DOHH2 (cell line): ENCODE measurements around the gene KCTD1.

ENCODE experiments used
- H3F3A ChIP-seq: fragments of 200-600 bp; sonication (generic), shearing (Covaris generic); 2 replicates; pipeline ENCODE4 v1.6.0; 2016; ENCODE audit warnings: antibody characterized with exemption, mild to moderate bottlenecking; ENCODE audit not compliant: control insufficient read depth, insufficient read depth
- H3K27ac ChIP-seq: fragments of 200-600 bp; sonication (generic); 2 replicates; pipeline ENCODE4 v1.5.1; 2014; ENCODE audit warnings: low read depth, mild to moderate bottlenecking, low read length, moderate library complexity
- H3K27me3 ChIP-seq: fragments of 200-600 bp; sonication (generic); 2 replicates; pipeline ENCODE4 v1.6.1; 2014; ENCODE audit warnings: mild to moderate bottlenecking, low read length, mixed read lengths; ENCODE audit not compliant: control insufficient read depth
- H3K36me3 ChIP-seq: fragments of 200-600 bp; sonication (generic); 2 replicates; pipeline ENCODE4 v1.6.1; 2014; ENCODE audit warnings: mild to moderate bottlenecking, low read length, moderate library complexity, mixed read lengths; ENCODE audit not compliant: control insufficient read depth
- H3K4me1 ChIP-seq: fragments of 200-600 bp; sonication (generic); 2 replicates; pipeline ENCODE4 v1.6.1; 2014; ENCODE audit warnings: mild to moderate bottlenecking, low read length, mixed read lengths; ENCODE audit not compliant: control insufficient read depth
- H3K4me2 ChIP-seq: fragments of 200-600 bp; sonication (generic); 2 replicates; pipeline ENCODE4 v1.6.0; 2014; ENCODE audit warnings: mild to moderate bottlenecking, low read length, moderate library complexity
- H3K4me3 ChIP-seq: fragments of 200-600 bp; sonication (generic); 2 replicates; pipeline ENCODE4 v1.5.1; 2014; ENCODE audit warnings: mild to moderate bottlenecking, low read length, mixed read lengths
- H3K79me2 ChIP-seq: fragments of 200-600 bp; sonication (generic); 2 replicates; pipeline ENCODE4 v1.6.1; 2014; ENCODE audit warnings: mild to moderate bottlenecking, low read length, mixed read lengths; ENCODE audit not compliant: control insufficient read depth
- H3K9me2 ChIP-seq: fragments of 200-600 bp; sonication (generic); replicated peaks from 2 replicates; pipeline ENCODE4 v1.6.1; 2014; ENCODE audit warnings: mild to moderate bottlenecking, low read length, mixed read lengths; ENCODE audit not compliant: control insufficient read depth
- H3K9me3 ChIP-seq: fragments of 200-600 bp; sonication (generic); 2 replicates; pipeline ENCODE4 v1.6.1; 2014; ENCODE audit warnings: antibody characterized with exemption, low read length, mixed read lengths; ENCODE audit not compliant: control insufficient read depth, insufficient read depth
- H4K20me1 ChIP-seq: fragments of 200-600 bp; sonication (generic); 2 replicates; pipeline ENCODE4 v1.6.0; 2014; ENCODE audit warnings: low read depth, mild to moderate bottlenecking, antibody characterized with exemption, low read length, moderate library complexity; ENCODE audit not compliant: control insufficient read depth, insufficient read depth
- EZH2phosphoT487 ChIP-seq: fragments of 200-600 bp; sonication (generic); IDR thresholded peaks from 2 replicates; pipeline ENCODE4 v1.6.1; 2017; ENCODE audit warnings: borderline replicate concordance, mild to moderate bottlenecking, antibody characterized with exemption, low read length, moderate library complexity, mixed read lengths
- TF ChIP-seq, protein P1 (sequence below): fragments of 200-600 bp; sonication (generic); IDR thresholded peaks from one replicate; pipeline ENCODE4 v1.5.1; 2014; ENCODE audit warnings: antibody characterized with exemption, mild to moderate bottlenecking, low read depth, low read length; ENCODE audit not compliant: poor library complexity, severe bottlenecking

The KCTD1 gene

DNA sequence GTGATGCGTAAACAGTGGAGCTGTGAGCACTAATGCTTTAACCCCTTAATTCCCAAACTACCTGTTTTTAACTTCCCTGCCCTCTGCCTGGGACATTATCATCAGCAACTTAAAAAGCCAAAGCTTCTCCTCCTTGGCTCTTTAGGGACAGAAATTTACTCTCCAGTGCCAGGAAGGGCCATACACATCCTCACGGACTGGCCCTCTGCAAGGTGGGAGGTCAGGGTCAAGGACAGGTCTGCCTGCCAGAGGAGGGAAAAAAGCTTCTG lies 21.5 kb downstream of the KCTD1 start:
- no peaks in the 10 kb centered on the region for H3F3A ChIP-seq
- H3K4me2 ChIP-seq: no peak overlapping the region
- H3K36me3 ChIP-seq: no peaks in the 10 kb centered on the region
- no peaks in the 10 kb centered on the region for H3K9me2 ChIP-seq
- no peaks in the 10 kb centered on the region for H3K79me2 ChIP-seq
- no peak for TF ChIP-seq EZH2phosphoT487
- TF ChIP-seq, protein P1, sequence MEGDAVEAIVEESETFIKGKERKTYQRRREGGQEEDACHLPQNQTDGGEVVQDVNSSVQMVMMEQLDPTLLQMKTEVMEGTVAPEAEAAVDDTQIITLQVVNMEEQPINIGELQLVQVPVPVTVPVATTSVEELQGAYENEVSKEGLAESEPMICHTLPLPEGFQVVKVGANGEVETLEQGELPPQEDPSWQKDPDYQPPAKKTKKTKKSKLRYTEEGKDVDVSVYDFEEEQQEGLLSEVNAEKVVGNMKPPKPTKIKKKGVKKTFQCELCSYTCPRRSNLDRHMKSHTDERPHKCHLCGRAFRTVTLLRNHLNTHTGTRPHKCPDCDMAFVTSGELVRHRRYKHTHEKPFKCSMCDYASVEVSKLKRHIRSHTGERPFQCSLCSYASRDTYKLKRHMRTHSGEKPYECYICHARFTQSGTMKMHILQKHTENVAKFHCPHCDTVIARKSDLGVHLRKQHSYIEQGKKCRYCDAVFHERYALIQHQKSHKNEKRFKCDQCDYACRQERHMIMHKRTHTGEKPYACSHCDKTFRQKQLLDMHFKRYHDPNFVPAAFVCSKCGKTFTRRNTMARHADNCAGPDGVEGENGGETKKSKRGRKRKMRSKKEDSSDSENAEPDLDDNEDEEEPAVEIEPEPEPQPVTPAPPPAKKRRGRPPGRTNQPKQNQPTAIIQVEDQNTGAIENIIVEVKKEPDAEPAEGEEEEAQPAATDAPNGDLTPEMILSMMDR: no peak
- no peak overlapping the region for H3K4me3 ChIP-seq
- H3K9me3 ChIP-seq: no peaks in the 10 kb centered on the region
- no peak overlapping the region for H3K27ac ChIP-seq
- H3K4me1 ChIP-seq: no peaks in the 10 kb centered on the region
- H3K27me3 ChIP-seq: no peaks in the 10 kb centered on the region
- no peaks in the 10 kb centered on the region for H4K20me1 ChIP-seq

GRCh38 chr18:26526128-26526965 lies 22.0 kb downstream of the KCTD1 start:
- Histone ChIP-seq H4K20me1 (no peaks in the 10 kb centered on the region), H3K4me1 (no peaks in the 10 kb centered on the region), H3K27me3 (no peaks in the 10 kb centered on the region), H3K9me3 (no peaks in the 10 kb centered on the region), H3K36me3 (no peaks in the 10 kb centered on the region), H3K4me3 (no peak overlapping the region), H3K79me2 (no peaks in the 10 kb centered on the region), H3K4me2 (no peak overlapping the region), H3K27ac (no peak overlapping the region), H3F3A (no peaks in the 10 kb centered on the region), H3K9me2 (no peaks in the 10 kb centered on the region)
- no peak for TF ChIP-seq EZH2phosphoT487
- TF ChIP-seq, protein P1: no peak

GRCh38 chr18:26524504-26525351 lies 23.6 kb downstream of the KCTD1 start:
- no peaks in the 10 kb centered on the region for H3F3A ChIP-seq
- no peaks in the 10 kb centered on the region for H4K20me1 ChIP-seq
- no peaks in the 10 kb centered on the region for H3K79me2 ChIP-seq
- H3K36me3 ChIP-seq: no peaks in the 10 kb centered on the region
- no peak overlapping the region for H3K4me2 ChIP-seq
- no peak for TF ChIP-seq EZH2phosphoT487
- TF ChIP-seq, protein P1: no peak
- H3K27me3 ChIP-seq: no peaks in the 10 kb centered on the region; the same call in 1 of the 2 replicates
- H3K4me1 ChIP-seq: no peaks in the 10 kb centered on the region
- H3K9me3 ChIP-seq: no peaks in the 10 kb centered on the region
- no peak overlapping the region for H3K4me3 ChIP-seq
- H3K9me2 ChIP-seq: no peaks in the 10 kb centered on the region
- H3K27ac ChIP-seq: no peak overlapping the region
